Activated naive CD8-positive, alpha-beta T cell treated with anti-CD3 and anti-CD28 coated beads, Interleukin-2, amount 50 U/mL, for 24 hours (primary cell): ENCODE results near the gene SELL.
"Not testable (repeated sequence)": the region's sequence is repeated elsewhere in the genome, so short reads cannot be mapped to it uniquely, and the experiment has no call there.

Source experiments
- ATAC-seq: fragments of 150-1000 bp; cut with Tn5 transposase; one replicate; pipeline ENCODE4 v1.10.0; 2021
- DNase-seq: peaks from one replicate; pipeline ENCODE4 v3.0.0; 2021
- H3K27ac Mint-ChIP-seq: one replicate; pipeline ENCODE4 v1.8.0; 2021; ENCODE audit warnings: mild to moderate bottlenecking, mixed read lengths
- H3K27me3 Mint-ChIP-seq: one replicate; pipeline ENCODE4 v1.8.0; 2021; ENCODE audit warnings: mixed read lengths
- H3K36me3 Mint-ChIP-seq: one replicate; pipeline ENCODE4 v1.8.0; 2021; ENCODE audit warnings: low read depth, mixed read lengths
- H3K4me1 Mint-ChIP-seq: one replicate; pipeline ENCODE4 v1.8.0; 2021; ENCODE audit warnings: mixed read lengths
- H3K4me3 Mint-ChIP-seq: one replicate; pipeline ENCODE4 v1.8.0; 2021; ENCODE audit warnings: mild to moderate bottlenecking, moderate library complexity, mixed read lengths
- H3K9me3 Mint-ChIP-seq: one replicate; pipeline ENCODE4 v1.8.0; 2021; ENCODE audit warnings: mixed read lengths

Gene SELL

GRCh38 chr1:169694304-169695075 lies 16.9 kb downstream of the SELL start:
- peak overlapping the region; percentile 49 for H3K4me3 Mint-ChIP-seq
- H3K9me3 Mint-ChIP-seq: no peaks in the 10 kb centered on the region
- DNase-seq (no peak), ATAC-seq (peak; percentile 16)
- no peaks in the 10 kb centered on the region for H3K27me3 Mint-ChIP-seq
- no peak overlapping the region for H3K27ac Mint-ChIP-seq
- peaks cover 99% of the 10 kb centered on the region for H3K4me1 Mint-ChIP-seq
- peaks cover 63% of the 10 kb centered on the region for H3K36me3 Mint-ChIP-seq

- no peaks in the 10 kb centered on the region for H3K27me3 Mint-ChIP-seq
- no peak for DNase-seq
- ATAC-seq: peak; percentile 75
- no peak overlapping the region for H3K27ac Mint-ChIP-seq
- peaks cover 57% of the 10 kb centered on the region for H3K36me3 Mint-ChIP-seq
- H3K9me3 Mint-ChIP-seq: no peaks in the 10 kb centered on the region
- peaks cover 97% of the 10 kb centered on the region for H3K4me1 Mint-ChIP-seq
- H3K4me3 Mint-ChIP-seq: peak overlapping the region; percentile 72
Observed at GRCh38 chr1:169692756-169693460, 18.5 kb downstream of the SELL start.

GRCh38 chr1:169690489-169690888 lies 20.9 kb downstream of the SELL start:
- H3K36me3 Mint-ChIP-seq: peaks cover 48% of the 10 kb centered on the region
- H3K27me3 Mint-ChIP-seq: no peaks in the 10 kb centered on the region
- DNase-seq (no peak), ATAC-seq (no peak)
- H3K9me3 Mint-ChIP-seq: no peaks in the 10 kb centered on the region
- peaks cover 73% of the 10 kb centered on the region for H3K4me1 Mint-ChIP-seq
- H3K4me3 Mint-ChIP-seq: no peak overlapping the region
- H3K27ac Mint-ChIP-seq: no peak overlapping the region

- Mint-ChIP-seq H3K4me1 (peaks cover 62% of the 10 kb centered on the region), H3K27me3 (no peaks in the 10 kb centered on the region), H3K27ac (no peak overlapping the region), H3K9me3 (no peaks in the 10 kb centered on the region), H3K36me3 (peaks cover 38% of the 10 kb centered on the region), H3K4me3 (no peak overlapping the region)
- DNase-seq: no peak
- ATAC-seq: no peak
Observed at GRCh38 chr1:169689395-169689794, 22.0 kb downstream of the SELL start.

GRCh38 chr1:169688377-169688776 lies 23.0 kb downstream of the SELL start:
- not testable (repeated sequence) for H3K9me3 Mint-ChIP-seq, H3K4me3 Mint-ChIP-seq, H3K27me3 Mint-ChIP-seq, ATAC-seq, H3K27ac Mint-ChIP-seq, DNase-seq
- Mint-ChIP-seq H3K36me3 (peaks cover 34% of the 10 kb centered on the region), H3K4me1 (peaks cover 51% of the 10 kb centered on the region)

GRCh38 chr1:169683661-169684060 lies 27.8 kb downstream of the SELL start:
- ATAC-seq: no peak
- Mint-ChIP-seq H3K9me3 (no peaks in the 10 kb centered on the region), H3K27me3 (no peaks in the 10 kb centered on the region), H3K4me3 (no peak overlapping the region), H3K27ac (no peak overlapping the region), H3K4me1 (peaks cover 42% of the 10 kb centered on the region), H3K36me3 (peaks cover 2% of the 10 kb centered on the region)
- no peak for DNase-seq

GRCh38 chr1:169683168-169683567 lies 28.3 kb downstream of the SELL start:
- not testable (repeated sequence) for H3K36me3 Mint-ChIP-seq, H3K4me3 Mint-ChIP-seq, H3K9me3 Mint-ChIP-seq, ATAC-seq, H3K27ac Mint-ChIP-seq, H3K27me3 Mint-ChIP-seq, DNase-seq
- peaks cover 40% of the 10 kb centered on the region for H3K4me1 Mint-ChIP-seq

GRCh38 chr1:169682071-169682470 lies 29.3 kb downstream of the SELL start:
- ATAC-seq (no peak), DNase-seq (no peak)
- peak overlapping the region; percentile 94 for H3K27ac Mint-ChIP-seq
- no peaks in the 10 kb centered on the region for H3K9me3 Mint-ChIP-seq
- H3K4me1 Mint-ChIP-seq: peaks cover 50% of the 10 kb centered on the region
- no peaks in the 10 kb centered on the region for H3K36me3 Mint-ChIP-seq
- no peaks in the 10 kb centered on the region for H3K27me3 Mint-ChIP-seq
- peak overlapping the region; percentile 40 for H3K4me3 Mint-ChIP-seq

GRCh38 chr1:169681140-169681539 lies 30.3 kb downstream of the SELL start:
- Mint-ChIP-seq H3K27me3 (no peaks in the 10 kb centered on the region), H3K4me1 (peaks cover 60% of the 10 kb centered on the region), H3K9me3 (no peaks in the 10 kb centered on the region), H3K27ac (peak overlapping the region; percentile 94), H3K4me3 (peak overlapping the region; percentile 46), H3K36me3 (no peaks in the 10 kb centered on the region)
- ATAC-seq (peak; percentile 17), DNase-seq (no peak)

GRCh38 chr1:169680377-169681019 lies 30.9 kb downstream of the SELL start:
- H3K27ac Mint-ChIP-seq: peak overlapping the region; percentile 94
- H3K4me3 Mint-ChIP-seq: peak overlapping the region; percentile 46
- ATAC-seq (peak; percentile 88), DNase-seq (peak; percentile 65)
- H3K9me3 Mint-ChIP-seq: no peaks in the 10 kb centered on the region
- no peaks in the 10 kb centered on the region for H3K27me3 Mint-ChIP-seq
- no peaks in the 10 kb centered on the region for H3K36me3 Mint-ChIP-seq
- peaks cover 66% of the 10 kb centered on the region for H3K4me1 Mint-ChIP-seq

- Mint-ChIP-seq H3K36me3 (no peaks in the 10 kb centered on the region), H3K27ac (peak overlapping the region; percentile 94), H3K9me3 (no peaks in the 10 kb centered on the region), H3K4me1 (peaks cover 68% of the 10 kb centered on the region), H3K27me3 (no peaks in the 10 kb centered on the region), H3K4me3 (peak overlapping the region; percentile 6)
- ATAC-seq (no peak), DNase-seq (no peak)
Observed at GRCh38 chr1:169679692-169680091, 31.7 kb downstream of the SELL start.

GRCh38 chr1:169676001-169676400 lies 35.4 kb downstream of the SELL start:
- Mint-ChIP-seq H3K4me1 (peaks cover 62% of the 10 kb centered on the region), H3K27me3 (no peaks in the 10 kb centered on the region), H3K4me3 (no peak overlapping the region), H3K36me3 (peaks cover 7% of the 10 kb centered on the region), H3K9me3 (peaks cover 7% of the 10 kb centered on the region), H3K27ac (peak overlapping the region; percentile 41)
- DNase-seq: no peak
- no peak for ATAC-seq

- DNase-seq (no peak), ATAC-seq (no peak)
- Mint-ChIP-seq H3K4me3 (no peak overlapping the region), H3K4me1 (peaks cover 59% of the 10 kb centered on the region), H3K36me3 (peaks cover 33% of the 10 kb centered on the region), H3K9me3 (peaks cover 16% of the 10 kb centered on the region), H3K27me3 (no peaks in the 10 kb centered on the region), H3K27ac (no peak overlapping the region)
Observed at GRCh38 chr1:169670836-169671235, 40.6 kb downstream of the SELL start.

- Mint-ChIP-seq H3K36me3 (peaks cover 33% of the 10 kb centered on the region), H3K4me1 (peaks cover 54% of the 10 kb centered on the region), H3K9me3 (peaks cover 16% of the 10 kb centered on the region)
- not testable (repeated sequence) for DNase-seq, H3K27ac Mint-ChIP-seq, H3K4me3 Mint-ChIP-seq, H3K27me3 Mint-ChIP-seq, ATAC-seq
Observed at GRCh38 chr1:169670244-169670643, 41.2 kb downstream of the SELL start.
